Activated CD4-positive, alpha-beta T cell treated with anti-CD3 and anti-CD28 coated beads for 48 hours (primary cell): Measurements from ENCODE around the gene DDR1.
"Not testable (repeated sequence)": the region's sequence is repeated elsewhere in the genome, so short reads cannot be mapped to it uniquely, and the experiment has no call there.

Experiments
- DNase-seq: peaks from one replicate; pipeline ENCODE4 v3.0.0-alpha.2; 2020

Gene DDR1

DNA sequence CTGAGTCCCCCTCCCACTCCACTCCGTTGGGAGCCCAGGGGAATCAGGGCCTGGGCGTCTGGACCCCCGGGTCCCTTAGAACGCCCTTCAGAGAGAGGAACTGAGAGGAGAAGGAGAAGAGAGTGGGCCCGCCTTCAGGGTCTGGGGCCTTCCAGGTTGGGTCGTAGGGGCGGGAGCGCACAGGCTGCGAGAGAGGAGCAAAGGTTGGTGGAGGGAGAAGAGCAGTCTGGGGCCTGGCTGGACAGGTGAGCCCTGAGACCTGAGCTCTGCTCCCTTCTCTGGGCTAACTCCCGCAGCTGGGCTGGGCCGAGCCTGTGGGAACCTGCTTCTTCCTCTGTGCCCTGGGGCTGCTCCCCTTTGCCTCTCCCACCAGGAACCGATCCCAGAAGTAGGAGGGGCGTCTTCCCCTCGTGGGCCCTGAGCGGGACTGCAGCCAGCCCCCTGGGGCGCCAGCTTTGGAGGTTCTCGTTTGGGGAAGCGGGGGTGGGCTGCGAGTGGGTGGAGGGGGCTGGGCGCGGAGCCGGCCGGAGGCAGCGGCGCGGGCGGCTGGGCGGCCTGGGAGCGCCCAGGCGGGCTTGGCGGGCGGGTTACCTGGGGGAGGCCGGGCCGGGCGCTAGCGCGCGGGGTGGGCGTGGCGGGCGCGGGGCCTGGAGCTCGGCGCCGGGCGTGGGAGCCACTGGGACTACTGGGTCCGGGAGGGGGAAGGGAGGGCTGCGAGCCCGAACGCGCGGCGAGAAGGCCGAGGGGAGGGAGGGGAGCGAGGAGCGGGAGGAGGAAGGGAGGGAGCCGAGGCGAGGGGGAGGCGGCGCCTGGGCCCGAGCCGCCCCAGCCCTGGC lies at the start of gene DDR1:
Gene DDR1, plus strand, starts transcription at position 835 of the 836 bp plus-strand sequence. CDS start 4,211 bp downstream, outside the sequence.
- DNase-seq = peak; percentile 64

DNA sequence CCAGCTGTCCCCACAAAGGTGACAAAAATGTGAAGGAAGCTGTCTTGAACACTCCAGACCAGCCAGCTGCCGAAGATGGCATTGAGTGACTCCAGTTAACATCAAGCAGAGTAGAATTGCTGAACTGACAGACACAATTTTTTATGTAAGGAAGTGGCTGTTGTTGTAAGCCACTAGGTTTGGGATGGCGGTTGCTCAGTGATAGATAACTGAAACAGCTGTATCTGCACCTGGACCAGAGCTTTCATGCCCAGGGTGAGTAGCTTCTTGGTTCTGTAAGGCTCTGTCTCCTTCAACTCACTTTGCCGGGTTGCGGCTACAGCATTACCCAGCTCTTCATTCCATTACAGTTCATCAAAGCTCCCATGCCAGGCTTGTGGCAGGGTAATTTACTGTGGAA lies 49.7 kb upstream of the DDR1 start:
- no peak for DNase-seq

DNA sequence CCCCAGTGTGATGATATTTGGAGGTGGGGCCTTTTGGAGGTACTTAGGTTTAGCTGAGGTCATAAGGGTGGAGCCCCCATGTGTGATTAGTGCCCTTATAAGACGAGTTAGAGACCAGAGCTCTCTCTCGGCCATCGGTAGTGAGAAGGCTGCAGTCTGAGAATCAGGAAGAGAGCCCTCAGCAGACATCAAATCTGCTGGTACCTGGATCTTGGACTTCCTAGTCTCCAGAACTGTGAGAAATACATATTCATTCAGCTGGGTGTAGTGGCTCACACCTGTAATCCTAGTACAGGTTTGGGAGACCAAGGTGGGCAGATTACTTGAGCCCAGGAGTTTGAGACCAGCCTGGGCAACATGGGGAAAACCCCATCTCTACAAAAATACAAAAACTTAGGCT lies 48.7 kb upstream of the DDR1 start:
- no peak for DNase-seq

DNA sequence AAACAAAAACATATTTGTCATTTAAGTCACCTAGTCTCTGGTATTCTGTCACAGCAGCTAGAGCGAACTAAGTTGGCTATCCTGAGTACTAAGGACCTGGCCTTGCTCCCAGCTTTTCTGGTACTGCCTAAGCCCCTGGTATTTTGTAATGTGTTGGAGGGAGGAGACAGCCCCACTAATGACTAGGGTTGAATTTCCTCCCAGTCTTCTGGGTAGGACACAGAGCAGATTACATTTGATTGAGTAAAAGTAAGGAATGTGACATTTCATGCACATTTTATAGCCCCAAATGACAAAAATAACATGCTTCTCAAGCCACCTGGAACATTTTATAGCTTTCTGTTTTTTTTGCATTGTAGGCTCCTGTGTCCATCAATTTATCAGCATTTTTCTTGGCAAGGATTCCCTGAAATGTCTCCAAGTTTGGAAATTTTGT lies 47.9 kb upstream of the DDR1 start:
- DNase-seq = no peak

DNA sequence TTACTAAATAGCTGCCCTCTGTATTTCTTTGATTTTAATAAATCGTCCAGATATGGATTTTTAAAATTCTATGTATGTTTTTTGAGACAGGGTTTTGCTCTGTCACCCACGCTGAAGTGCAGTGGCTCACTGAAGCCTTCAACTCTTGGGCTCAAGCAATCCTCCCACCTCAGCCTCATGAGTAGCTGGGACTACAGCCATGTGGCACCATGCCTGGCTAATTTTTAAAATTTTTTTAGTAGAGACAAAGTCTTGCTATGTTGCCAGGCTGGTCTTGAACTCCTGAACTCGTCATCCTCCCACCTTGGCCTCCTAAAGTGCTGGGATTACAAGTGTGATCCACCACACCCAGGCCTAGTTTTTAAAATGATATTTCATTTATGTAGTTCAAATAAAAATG lies 47.4 kb upstream of the DDR1 start:
- DNase-seq = no peak

DNA sequence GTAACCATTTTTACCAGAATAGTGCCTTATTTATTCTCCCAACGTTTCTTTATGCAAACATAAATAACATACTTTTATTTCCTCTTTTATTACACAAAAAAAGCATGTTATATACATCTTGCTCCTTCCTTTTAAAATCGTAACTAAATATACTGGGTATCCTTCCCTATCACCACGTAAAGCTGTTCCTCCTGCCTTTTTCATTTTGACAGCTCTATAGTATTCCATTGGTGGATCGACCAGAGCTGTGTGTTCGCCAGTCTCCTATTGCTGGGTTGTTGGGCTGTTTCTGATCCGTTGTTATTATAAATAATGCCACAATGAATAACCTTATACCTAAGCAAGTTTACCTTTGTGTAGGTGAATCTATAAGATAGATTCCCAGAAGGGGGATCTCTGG lies 46.9 kb upstream of the DDR1 start:
- DNase-seq = no peak

DNA sequence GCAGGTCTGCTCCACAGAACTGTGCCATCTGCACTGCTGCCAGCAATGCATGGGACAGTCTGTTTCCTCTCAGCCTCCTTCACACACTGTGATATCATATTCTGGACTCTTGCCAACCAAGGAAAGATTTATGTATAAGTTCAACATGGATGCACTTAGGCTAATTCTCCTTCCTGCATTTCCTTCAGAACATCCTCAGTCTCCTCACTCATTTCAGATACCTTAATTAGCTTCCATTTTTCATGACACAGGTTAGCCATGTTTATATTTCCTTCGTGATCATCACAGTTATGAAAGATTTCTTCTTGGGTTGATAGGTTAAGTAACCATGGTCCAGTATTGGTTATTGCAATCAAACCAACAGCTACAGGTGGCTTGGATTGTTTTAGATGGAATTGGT lies 46.4 kb upstream of the DDR1 start:
- DNase-seq = no peak

DNA sequence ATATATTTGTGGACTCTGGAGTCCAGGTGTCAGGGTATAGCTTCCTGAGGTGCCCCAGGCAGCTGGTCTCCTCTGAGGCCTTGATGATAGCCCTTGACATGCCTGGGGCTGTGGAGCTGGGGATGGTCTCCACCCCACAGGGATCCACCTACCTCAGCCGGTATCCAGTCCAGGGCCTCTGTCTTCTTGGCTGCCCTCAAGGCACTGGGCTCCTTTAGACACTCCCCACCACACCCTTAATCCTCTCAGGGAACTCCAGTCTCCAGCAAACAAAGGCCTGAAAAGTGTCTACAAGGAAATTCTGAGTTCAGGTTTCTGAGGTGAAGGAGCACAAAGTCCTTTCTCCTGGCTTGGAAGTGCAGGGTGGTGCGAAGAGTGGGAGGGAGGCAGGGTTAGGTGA lies 44.6 kb upstream of the DDR1 start:
- no peak for DNase-seq

DNA sequence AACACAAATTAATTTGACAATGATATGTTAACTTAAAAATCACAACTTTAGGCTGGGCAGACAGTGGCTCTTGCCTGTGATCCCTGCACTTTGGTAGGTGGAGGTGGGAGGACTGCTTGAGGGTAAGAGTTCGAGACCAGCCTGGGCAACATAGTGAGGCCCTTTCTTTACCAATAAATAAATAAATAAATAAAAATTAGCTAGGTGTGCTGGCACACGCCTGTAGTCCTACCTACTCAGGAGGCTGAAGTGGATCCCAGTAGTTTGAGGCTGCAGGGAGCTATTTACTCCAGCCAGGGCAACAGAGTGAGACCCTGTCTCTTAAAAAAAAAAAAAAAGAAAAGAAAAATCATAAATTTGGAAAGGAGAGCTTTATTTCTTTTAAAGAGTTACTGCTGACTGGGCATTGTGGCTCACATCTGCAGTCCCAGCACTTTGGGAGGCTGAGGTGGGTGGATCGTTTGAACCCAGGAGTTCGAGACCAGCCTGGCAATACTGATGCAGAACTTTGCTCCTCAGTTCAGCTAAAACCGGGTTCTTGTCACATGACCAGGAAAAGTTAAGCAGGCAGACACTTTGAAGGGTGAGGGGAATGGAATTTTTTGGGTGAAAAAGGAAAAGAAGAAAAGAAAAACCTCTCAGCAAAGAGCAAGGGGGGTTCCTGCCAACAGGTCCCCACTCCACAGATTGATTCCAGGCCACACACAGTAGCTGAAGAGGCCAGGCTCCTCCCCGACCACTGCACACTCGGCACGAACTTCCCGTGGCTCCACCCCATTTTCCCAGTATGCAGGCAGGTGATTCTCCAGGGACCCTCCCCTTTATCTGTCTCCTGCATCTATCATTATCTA lies 44.0 kb upstream of the DDR1 start:
- no peak for DNase-seq

DNA sequence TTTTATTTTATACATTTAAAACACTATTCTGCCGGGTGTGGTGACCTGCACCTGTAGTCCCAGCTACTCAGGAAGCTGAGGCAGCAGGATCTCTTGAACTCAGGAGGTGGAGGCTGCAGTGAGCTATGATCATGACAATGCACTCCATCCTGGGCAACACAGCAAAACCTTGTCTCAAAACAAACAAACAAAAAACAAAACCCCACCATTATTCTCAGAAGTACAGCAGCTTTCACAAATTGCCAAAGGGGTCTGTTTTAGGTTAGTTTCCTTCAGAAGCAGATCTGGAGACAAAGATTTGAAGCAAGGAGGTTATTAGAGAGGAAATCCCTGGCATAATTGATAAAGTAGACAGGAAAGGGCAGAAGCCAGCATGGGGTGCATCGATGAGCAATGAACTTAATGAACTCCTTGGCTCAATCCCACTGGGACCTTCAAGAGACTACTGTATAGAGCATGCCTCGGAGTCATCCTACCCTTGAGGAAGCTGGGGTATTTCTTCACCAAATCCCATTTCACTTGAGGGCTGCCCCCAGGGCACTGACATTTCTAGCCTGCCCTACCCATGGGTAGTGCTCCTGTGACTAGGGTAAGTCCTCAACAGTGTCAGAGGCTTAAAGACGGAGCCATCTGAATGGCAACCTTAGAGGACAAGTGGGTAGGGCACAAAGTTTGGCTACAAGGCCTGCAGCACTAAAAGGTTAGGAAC lies 43.2 kb upstream of the DDR1 start:
- no peak for DNase-seq

DNA sequence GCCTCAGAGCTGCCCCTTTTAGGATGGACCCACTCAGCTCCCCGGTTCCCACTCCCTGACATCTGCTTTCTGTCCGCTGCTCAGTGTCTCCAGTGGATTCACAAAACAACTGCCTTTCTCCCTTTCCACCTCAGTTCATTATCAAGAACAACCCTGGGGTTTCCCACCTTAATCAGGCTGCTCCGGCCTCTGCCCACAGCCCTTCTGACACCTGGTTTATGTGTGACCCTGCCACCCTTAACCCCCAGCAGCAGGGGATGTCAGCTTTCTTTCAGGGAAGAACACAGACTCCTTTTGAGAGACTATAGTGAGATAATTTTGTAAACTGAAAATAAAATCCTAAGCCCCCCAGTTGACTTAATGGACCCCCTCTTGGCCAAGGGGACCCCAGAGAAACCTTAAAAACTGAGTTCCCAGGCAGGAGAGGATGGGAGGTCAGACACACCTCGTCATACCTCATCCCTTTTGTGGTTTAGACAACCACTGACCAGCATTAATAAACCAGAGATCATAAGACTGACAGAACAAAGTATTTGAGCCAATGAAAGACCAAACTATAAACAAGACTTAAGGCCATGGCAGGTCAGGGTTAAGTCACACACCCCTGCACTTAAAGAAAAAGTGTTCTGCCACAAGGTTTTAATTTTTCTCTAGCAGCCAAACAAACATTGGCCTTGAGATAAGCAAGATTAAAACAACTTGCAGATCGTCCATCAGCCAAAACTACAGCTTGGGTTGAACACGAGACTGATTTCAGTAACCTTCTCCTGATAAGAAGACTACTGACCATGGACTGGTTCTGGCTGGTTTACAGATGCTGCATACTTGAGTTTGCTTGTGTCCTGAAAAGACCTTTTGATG lies 42.4 kb upstream of the DDR1 start:
- no peak for DNase-seq

DNA sequence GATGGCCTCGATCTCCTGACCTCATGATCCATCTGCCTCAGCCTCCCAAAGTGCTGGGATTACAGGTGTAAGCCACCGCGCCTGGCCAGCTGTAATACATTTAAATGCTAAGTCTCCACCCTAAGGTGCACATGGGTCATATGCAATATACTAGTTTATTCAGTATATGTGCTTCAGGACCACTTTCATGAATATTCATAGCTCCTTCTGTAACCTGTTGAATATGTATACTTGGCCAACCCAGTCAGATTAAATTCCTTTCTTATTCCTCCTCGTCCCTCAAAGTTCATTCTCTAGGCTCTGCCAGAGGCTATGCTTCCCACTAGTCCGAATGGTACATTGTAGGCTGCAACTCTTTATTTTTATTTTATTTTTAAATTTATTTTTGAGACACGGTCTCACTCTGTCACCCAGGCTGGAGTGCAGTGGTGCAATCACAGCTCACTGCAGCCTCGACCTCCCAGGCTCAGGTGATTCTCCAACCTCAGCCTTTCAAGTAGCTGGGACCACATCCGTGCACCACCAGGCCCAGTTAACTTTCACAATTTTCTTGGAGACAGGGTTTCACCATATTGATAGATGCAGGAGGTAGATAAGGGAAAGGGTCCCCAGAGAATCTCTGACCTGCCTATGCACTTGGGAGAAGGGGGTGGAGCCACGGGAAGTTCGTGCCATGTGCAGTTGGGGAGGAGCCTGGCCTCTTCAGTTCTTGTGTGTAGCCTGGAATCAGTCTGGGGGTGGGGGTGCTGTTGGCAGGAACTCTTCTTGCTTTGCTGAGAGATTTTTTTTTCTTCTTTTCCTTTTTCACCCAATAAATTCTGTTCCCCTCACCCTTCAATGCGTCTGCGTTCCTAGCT lies 41.3 kb upstream of the DDR1 start:
- peak; percentile 31 for DNase-seq

DNA sequence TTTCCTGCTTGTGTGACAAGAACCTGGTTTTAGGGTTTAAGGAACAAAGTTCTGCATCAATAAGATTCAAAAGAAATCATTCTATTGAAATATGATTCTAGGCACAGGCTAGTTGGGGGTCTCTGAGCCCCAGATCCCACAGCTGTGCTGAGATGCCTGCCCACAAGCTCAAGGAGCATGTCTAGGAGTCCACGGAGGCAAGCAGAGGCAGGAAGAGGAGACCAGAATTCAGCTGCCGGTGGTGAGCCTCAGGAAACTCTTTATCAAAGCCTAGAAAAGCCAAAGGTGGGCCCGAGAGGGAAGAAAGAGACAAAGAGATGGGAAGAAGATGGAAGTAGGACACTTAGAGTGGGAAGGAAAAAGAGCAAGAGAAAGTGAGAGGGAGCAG lies 40.7 kb upstream of the DDR1 start:
- no peak for DNase-seq

DNA sequence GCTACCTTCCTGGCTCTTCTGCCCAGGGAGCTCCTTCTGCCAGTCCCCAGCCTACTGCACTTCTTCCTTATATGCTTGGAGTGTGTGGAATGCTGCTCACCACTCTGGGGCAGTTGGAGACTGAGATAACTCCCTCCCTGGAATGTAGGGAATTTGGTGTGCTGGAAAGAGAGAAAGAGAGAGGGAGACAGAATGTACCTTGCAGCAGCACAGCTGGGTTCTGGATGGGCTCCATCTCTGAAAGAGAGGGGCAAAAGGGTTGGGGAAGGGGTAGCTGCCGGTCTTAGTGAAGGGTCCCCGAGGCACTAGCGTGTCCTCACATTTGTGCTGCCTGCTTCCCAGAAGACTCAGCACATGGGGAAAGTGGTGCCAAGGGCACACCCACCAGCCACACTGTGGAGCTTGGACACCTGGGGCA lies 40.2 kb upstream of the DDR1 start:
- no peak for DNase-seq

DNA sequence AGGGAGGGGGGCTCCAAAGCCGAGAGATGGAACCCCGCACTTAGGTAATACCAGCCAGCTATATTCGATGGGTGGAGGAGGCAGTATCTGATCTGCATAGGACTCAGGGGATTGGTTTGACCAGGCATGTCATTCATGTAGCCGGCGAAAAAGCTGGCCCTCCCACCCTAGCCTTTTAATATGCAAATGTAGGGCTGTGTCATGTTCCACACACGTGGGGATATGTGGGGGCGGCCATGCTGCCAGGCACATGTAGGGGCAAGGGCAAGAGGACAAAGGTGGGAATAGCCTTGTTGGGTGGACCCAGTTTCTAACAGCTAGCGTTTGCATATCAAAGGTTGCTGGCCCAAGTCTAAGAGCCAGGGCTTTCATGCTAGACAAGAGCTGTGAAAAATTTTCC lies 39.1 kb upstream of the DDR1 start:
- no peak for DNase-seq

DNA sequence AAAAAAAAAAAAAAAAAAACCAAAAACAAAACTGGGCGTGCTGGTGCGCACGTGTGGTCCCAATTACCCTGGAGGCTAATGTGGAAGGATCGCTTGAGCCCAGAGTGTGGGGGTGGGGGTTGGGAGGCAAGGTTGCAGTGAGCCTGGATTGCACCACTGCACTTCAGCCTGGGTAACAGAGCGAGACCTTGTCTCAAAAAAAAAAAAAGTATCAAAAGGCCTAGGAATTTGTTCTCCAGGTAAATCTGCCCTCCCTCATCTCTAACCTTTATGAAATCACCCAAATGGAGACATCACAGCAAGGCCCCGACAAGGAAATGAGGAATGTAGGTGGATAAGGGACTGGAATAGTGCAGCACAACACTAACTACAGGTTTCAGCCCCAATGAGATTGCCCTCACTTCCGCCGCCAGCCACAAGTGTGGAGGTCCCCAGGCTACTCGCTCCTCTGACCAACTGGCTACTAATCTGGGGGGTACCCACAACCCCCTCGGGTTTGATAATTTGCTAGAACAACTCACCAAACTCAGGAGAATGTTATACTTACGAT lies 36.8 kb upstream of the DDR1 start:
- DNase-seq = no peak

DNA sequence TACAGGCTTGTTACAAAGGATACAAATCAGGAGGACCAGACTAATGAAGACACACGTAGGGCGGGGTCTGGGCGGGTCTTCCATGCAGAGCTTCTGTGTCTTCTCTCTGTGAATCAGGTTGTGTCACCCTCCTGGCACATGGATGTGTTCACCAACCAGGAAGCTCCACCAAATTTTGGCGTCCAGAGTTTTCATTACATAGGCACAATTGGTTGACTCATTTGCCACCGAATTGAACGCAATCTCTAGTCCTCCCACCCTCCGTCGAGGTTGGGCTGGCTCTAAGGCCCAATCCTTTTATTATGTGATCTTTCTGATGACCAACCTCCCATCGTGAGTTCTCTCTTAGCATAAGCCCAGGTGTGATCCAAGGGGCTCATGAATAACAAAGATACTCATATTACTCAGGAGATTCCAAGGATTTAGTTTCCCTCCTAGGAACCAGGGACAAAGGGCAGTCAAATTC lies 36.3 kb upstream of the DDR1 start:
- no peak for DNase-seq

DNA sequence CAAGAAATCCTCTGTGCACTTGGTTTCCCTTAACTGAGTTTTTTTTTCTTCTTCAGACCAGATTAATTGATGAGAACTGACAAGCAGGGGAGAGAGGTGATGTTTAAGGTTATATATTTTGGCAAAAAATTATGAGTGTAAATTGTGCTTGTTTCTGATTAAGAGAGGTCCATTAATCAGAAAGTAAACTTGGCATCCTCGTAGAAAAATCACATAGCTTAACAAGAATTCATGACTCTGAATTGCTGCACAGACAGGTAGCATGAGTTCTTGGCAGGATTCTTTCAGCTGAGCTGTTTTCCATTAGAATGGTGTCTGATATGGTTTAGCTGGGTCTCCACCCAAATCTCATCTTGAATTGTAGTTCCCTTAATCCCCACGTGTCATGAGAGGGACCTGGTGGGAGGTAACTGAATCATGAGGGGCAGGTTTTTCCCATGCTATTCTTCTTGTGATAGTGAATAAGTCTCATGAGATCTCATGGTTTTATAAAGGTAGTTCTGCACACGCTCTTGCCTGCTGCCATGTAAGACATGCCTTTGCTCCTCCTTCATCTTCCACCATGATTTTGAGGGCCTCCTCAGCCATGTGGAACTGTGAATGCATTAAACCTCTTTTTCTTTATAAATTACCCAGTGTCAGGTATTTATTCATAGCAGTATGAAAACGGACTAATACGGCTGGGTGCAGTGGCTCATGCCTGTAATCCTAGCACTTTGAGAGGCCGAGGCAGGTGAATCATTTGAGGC lies 34.2 kb upstream of the DDR1 start:
- DNase-seq = no peak

DNA sequence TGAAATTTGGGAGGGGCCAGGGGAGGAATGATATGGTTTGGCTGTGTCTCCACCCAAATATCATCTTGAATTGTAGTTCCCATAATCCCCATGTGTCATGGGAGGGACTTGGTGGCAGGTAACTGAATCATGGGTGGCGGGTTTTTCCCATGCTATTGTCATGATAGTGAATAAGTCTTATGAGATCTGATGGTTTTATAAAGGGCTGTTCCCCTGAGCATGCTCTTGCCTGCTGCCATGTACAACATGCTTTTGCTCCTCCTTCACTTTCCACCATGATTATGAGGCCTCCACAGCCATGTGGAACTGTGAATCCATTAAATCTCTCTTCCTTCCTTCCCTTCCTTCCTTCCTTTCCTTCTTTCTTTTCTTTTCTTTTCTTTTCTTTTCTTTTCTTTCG lies 31.9 kb upstream of the DDR1 start:
- DNase-seq = not testable (repeated sequence)
